Naive thymus-derived CD8-positive, alpha-beta T cell (primary cell): Measurements from ENCODE around the gene KDM2B. TPM values are rescaled to one million over a fixed set of nuclear protein-coding genes. Genes with fewer than 3 reads are reported as not detected.
"Not testable (repeated sequence)": the region's sequence is repeated elsewhere in the genome, so short reads cannot be mapped to it uniquely, and the experiment has no call there.

Source experiments
- ATAC-seq, 2 donors: fragments of 150-1000 bp; cut with Tn5 transposase in 1 of 2; sonication (Bioruptor Pico), chemical (Tn5 transposase) in 1 of 2; 1 replicate in 1 of 2; 2 replicates in 1 of 2; pipeline ENCODE4 v1.10.0; 2021; ENCODE audit warnings: mild to moderate bottlenecking in 2 of 2, moderate library complexity in 2 of 2
- POLR2A ChIA-PET: fragments of 350-600 bp; sonication (Branson Sonifier 250); formaldehyde crosslinking; loops from one replicate; lab custom pipeline; 2021; ENCODE audit warnings: antibody characterized with exemption; lab: Charles Lee
- DNase-seq, 10 donors: peaks; one replicate each; pipeline versions ENCODE4 v3.0.0 to v3.0.0-alpha.2; 2020 to 2022
- H3K27ac Mint-ChIP-seq, 10 donors: one replicate each; pipeline ENCODE4 v1.8.0; 2020 to 2022; ENCODE audit warnings: mild to moderate bottlenecking in 10 of 10, mixed read lengths in 10 of 10, moderate library complexity in 4 of 10, inconsistent platforms in 1 of 10
- H3K27me3 Mint-ChIP-seq, 5 donors: one replicate each; pipeline ENCODE4 v1.8.0; 2021 to 2022; ENCODE audit warnings: mixed read lengths in 5 of 5
- H3K36me3 Mint-ChIP-seq, 3 donors: one replicate each; pipeline ENCODE4 v1.8.0; 2020 to 2022; ENCODE audit warnings: mixed read lengths in 3 of 3, mild to moderate bottlenecking in 2 of 3, inconsistent platforms in 1 of 3
- H3K4me1 Mint-ChIP-seq, 4 donors: one replicate each; pipeline ENCODE4 v1.8.0; 2021 to 2022; ENCODE audit warnings: mixed read lengths in 4 of 4
- H3K4me3 Mint-ChIP-seq, 10 donors: one replicate each; pipeline ENCODE4 v1.8.0; 2020 to 2022; ENCODE audit warnings: mild to moderate bottlenecking in 10 of 10, mixed read lengths in 10 of 10, moderate library complexity in 6 of 10, inconsistent platforms in 1 of 10
- H3K9me3 Mint-ChIP-seq, 9 donors: one replicate each; pipeline ENCODE4 v1.8.0; 2020 to 2022; ENCODE audit warnings: mixed read lengths in 9 of 9, mild to moderate bottlenecking in 3 of 9, inconsistent platforms in 1 of 9, moderate library complexity in 1 of 9
- polyA plus RNA-seq, 3 donors: library from polyadenylated mRNA; unstranded; fragments of 300-500 nt; fragmentation: Illumina TruSeq; gene quantifications; one replicate each; pipeline ENCODE4 v1.2.3, GENCODE V29; 2021
- total RNA-seq, 8 experiments: library from RNA in 2 of 8; stranded (reverse) in 2 of 8; gene quantifications; one replicate each; pipeline ENCODE4 v1.2.3 and lab custom pipeline; 2021 to 2026

Gene KDM2B
- total and polyA plus RNA-seq, 5 experiments from 2014 or later, result 13.0 to 95.0 (median 19.4) TPM

DNA sequence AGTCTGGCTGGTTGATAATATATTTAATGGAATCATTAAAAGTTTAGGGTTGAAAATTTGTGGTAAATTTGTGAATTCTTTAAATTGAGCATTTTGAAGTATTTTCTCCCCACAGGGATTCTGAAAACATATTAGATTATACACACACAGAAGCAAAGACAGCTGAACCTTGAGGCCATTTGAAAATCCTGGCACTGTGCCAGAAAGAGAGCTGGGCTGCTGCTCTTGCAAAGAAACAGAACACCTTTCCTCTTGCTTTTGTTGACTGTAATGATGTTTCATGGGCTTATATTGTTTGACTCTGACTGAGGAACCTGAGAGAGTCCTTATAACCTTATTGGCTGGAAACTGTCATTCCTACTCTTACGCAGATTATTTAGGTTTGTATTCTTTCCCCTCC lies 176.1 kb downstream of the KDM2B start:
- DNase-seq (peak in 1 of 10 donors; percentile 9), ATAC-seq (no peak)
- POLR2A ChIA-PET, result no interaction called here
- H3K4me3 Mint-ChIP-seq, result peak overlapping the region in 1 of 10 donors; percentile 36
- H3K27me3 Mint-ChIP-seq, result no peaks in the 10 kb centered on the region
- peaks cover 0 to 62% (median 9%) of the 10 kb centered on the region in 3 donors for H3K36me3 Mint-ChIP-seq
- peaks cover 23 to 48% (median 41%) of the 10 kb centered on the region in 4 donors for H3K4me1 Mint-ChIP-seq
- H3K27ac Mint-ChIP-seq, result peak overlapping the region in 2 of 10 donors; percentile 23 to 35
- no peaks in the 10 kb centered on the region for H3K9me3 Mint-ChIP-seq

DNA sequence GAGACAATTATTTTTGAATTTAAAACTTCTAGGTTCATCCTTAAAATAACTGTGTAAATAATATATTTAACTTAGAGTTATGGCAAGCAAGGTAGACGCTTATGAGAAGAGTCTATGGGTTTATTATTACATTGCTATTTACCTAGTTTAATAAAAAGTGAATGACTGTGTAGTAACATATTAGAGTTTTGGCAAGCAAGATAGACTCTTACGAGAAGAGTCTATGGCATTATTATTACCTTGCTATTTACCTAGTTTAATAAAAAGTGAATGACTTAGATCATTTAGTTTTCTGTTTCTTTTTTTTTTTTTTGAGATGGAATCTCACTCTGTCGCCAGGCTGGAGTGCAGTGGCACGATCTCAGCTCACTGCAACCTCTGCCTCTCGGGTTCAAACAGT lies 177.1 kb downstream of the KDM2B start:
- DNase-seq (no peak), ATAC-seq (no peak)
- Mint-ChIP-seq H3K4me1 (peaks cover 25 to 54% (median 44%) of the 10 kb centered on the region in 4 donors), H3K27ac (peak overlapping the region in 2 of 10 donors; percentile 17 to 40), H3K36me3 (peaks cover 0 to 56% (median 9%) of the 10 kb centered on the region in 3 donors), H3K27me3 (no peaks in the 10 kb centered on the region), H3K4me3 (no peak overlapping the region), H3K9me3 (no peaks in the 10 kb centered on the region)
- POLR2A ChIA-PET, result interaction anchor here (0.7 to 0.9 kb wide), 2 partner anchors 14 to 1795 kb away, joined by 4 read pairs; no protein-coding TSS in a partner anchor

DNA sequence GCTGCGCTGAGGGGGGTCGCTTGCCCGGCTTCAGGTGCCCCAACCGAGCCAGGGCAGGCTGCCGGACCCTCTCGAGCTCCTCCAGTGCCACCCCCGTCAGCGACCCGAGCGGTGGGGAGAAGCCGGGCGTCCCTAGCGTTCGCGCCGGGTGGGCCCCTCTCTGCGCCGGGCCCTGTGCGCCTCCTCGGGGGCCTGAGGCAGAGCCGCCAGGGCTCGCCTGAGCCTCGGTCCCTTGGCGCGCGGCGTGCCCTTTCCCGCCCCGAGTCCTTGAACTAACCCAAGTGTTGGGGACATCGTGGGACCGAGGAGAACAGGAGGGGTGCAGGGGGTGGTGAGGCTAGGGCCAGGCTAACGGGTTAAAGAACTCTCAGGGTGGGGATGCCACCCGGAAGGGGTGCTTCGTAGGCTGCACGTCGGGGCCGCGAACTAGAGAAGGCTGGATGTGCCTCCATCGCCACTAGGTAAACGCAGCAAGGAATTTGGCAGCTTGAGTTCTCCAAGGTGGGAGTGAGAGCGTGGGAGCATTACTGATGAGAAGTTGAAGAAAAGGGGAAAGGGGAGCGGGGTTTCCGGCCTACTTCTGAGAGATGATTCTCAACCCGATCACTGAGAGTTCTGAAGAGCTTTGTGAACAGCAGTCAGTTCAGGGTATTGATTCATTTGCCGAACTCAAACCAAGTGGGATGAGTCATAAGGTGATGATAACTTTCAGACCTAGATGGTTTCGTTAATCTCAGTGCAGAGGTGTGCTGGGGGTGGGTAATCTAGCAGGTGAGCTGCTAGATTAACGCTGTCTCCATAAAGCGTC lies 180.3 kb downstream of the KDM2B start:
- peak; percentile 47 to 49 for ATAC-seq
- peak overlapping the region; percentile 87 to 98 (median 95) for H3K27ac Mint-ChIP-seq
- no peaks in the 10 kb centered on the region for H3K27me3 Mint-ChIP-seq
- peak overlapping the region; percentile 83 to 98 (median 93) for H3K4me3 Mint-ChIP-seq
- POLR2A ChIA-PET, result interaction anchor here (0.6 to 4.3 kb wide), 14 partner anchors 13 to 993 kb away, joined by 3 to 36 read pairs (median 3); partner anchors contain the start of genes ANAPC5 and ORAI1
- H3K4me1 Mint-ChIP-seq, result peaks cover 18 to 52% (median 35%) of the 10 kb centered on the region in 4 donors
- DNase-seq, result peak; percentile 39 to 76 (median 56)
- no peaks in the 10 kb centered on the region for H3K9me3 Mint-ChIP-seq
- peaks cover 0 to 27% (median 6%) of the 10 kb centered on the region in 3 donors for H3K36me3 Mint-ChIP-seq

DNA sequence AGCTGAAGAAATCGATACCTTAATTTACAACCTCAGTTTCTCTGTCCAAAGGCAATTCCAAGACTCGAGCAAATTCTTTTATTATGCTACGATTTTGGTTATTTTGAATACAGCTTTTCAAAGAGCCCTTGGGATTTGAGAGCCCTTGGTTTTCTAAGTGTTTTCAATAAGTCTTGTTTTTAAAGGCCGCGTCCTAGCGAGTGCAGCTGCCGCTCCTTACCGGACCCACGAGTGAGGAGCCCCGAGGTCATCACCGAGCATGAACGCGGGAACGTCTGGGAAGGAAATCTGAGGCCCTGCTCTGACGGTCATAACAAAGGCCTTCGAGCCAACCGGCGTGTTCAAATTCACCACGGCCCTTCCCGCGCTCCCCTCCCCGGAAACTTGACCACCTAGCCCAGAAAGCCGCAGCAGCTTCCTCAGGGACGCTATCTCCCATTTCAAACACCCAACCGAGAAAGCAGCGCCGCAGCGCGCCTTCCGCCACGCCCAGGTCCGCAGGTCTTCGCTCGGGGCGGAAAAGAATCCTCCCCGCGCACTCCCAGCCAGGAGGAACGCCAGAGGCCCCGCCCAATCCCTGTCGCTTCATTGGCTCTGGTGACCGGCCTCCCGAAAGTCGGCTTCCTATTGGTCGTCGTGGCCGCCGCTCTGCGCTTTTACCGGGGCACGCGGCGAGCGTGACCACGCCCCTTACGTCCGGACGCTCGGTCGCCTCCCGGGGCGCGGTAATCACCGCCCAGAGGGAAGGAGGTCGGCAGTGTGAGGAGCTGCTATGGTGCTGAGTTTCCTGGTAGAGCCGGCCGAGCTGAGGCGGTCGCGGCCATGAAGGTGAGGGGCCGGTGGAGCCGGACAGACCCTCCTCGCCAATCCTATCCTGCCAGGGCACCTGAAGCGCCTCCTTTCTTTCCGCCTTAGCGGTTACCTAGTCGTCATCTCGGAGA lies 181.2 kb downstream of the KDM2B start, which contains the start of gene RNF34:
Gene RNF34, plus strand, starts transcription at position 728 of the 941 bp plus-strand sequence. Its CDS starts 95 bp downstream, at position 823.
- no peaks in the 10 kb centered on the region for H3K27me3 Mint-ChIP-seq
- POLR2A ChIA-PET, result interaction anchor here (0.6 to 4.3 kb wide), 11 partner anchors 12 to 994 kb away, joined by 3 to 36 read pairs (median 3); partner anchors contain the start of genes ANAPC5 and ORAI1
- peak within 1 kb of the TSS; percentile 87 to 98 (median 95) for H3K27ac Mint-ChIP-seq
- peaks cover 15 to 47% (median 33%) of the 10 kb centered on the region in 4 donors for H3K4me1 Mint-ChIP-seq
- peak; percentile 89 to 90 for ATAC-seq
- peaks cover 0 to 19% (median 4%) of the 10 kb centered on the region in 3 donors for H3K36me3 Mint-ChIP-seq
- no peaks in the 10 kb centered on the region for H3K9me3 Mint-ChIP-seq
- DNase-seq, result peak; percentile 91 to 99 (median 96)
- peak within 1 kb of the TSS; percentile 83 to 98 (median 93) for H3K4me3 Mint-ChIP-seq

DNA sequence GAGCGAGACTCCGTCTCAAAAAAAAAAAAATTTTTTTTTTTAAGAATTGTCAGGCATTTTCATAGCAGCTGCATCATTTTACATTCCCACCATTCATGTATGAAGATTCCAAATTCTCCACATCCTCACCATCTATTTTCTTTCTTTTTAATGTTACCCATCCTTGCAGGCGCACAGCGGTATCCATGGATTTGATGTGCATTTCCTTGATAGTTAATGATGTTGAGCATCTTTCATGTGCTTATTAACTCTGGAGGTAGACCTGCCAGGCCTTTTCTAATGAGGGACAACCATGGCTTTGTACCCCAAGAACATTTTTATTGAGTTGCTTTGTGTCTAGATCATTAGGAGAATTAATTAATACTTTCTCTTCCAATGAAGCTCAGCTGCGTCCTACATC lies 182.5 kb downstream of the KDM2B start:
- ATAC-seq, result no peak
- H3K9me3 Mint-ChIP-seq, result no peaks in the 10 kb centered on the region
- H3K27ac Mint-ChIP-seq, result peak overlapping the region in 2 of 10 donors; percentile 43 to 95
- H3K4me1 Mint-ChIP-seq, result peaks cover 15 to 37% (median 28%) of the 10 kb centered on the region in 4 donors
- no peaks in the 10 kb centered on the region for H3K27me3 Mint-ChIP-seq
- DNase-seq, result no peak
- H3K4me3 Mint-ChIP-seq, result peak overlapping the region in 6 of 10 donors; percentile 83 to 98 (median 93)
- H3K36me3 Mint-ChIP-seq, result peaks cover 0 to 9% (median 0%) of the 10 kb centered on the region in 3 donors
- POLR2A ChIA-PET, result no interaction called here

DNA sequence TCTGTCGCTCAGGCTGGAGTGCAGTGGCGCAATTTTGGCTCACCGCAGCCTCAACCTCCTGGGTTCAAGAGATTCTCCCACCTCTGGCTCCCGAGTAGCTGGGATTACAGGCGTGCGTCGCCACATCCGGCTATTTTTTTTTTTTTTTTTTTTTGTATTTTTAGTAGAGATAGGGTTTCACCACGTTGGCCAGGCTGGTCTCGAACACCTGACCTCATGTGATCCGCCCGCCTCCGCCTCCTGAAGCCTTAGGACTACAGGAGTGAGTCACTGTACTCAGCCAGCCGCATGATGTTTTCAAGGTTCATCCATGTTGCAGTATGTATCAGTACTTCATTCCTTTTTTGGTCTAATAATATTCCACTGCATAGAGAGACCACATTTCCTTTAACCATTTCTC lies 183.3 kb downstream of the KDM2B start:
- ATAC-seq, result no peak
- H3K9me3 Mint-ChIP-seq, result no peaks in the 10 kb centered on the region
- peaks cover 0 to 3% (median 0%) of the 10 kb centered on the region in 3 donors for H3K36me3 Mint-ChIP-seq
- no peaks in the 10 kb centered on the region for H3K27me3 Mint-ChIP-seq
- no peak for DNase-seq
- H3K4me3 Mint-ChIP-seq, result no peak overlapping the region
- POLR2A ChIA-PET, result interaction anchor here (0.7 kb wide), 1 partner anchor 12 kb away, joined by 3 read pairs; no protein-coding TSS in a partner anchor
- no peak overlapping the region for H3K27ac Mint-ChIP-seq
- peaks cover 11 to 31% (median 22%) of the 10 kb centered on the region in 4 donors for H3K4me1 Mint-ChIP-seq

DNA sequence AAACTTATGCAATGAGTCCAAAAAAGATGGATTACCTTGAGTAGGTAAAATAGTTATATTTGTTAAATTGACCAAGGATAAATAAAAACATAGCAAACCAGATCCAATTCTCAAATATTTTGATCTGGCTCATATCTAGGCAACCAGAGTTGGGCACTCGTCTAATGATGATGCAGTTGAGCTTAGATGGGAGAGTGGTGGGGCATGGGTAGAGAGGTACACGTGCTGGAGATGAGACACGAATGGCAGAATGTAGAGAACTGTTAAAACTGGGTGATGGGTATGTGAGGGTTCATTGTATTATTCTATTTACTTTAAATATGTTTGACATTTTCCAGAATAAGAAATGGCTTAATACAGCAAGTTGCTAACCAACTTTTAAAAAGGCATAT lies 188.5 kb downstream of the KDM2B start:
- ATAC-seq, result no peak
- no peaks in the 10 kb centered on the region for H3K27me3 Mint-ChIP-seq
- POLR2A ChIA-PET, result interaction anchor here (0.5 to 0.6 kb wide), 2 partner anchors 22 to 638 kb away, joined by 3 to 6 read pairs; no protein-coding TSS in a partner anchor
- no peaks in the 10 kb centered on the region for H3K36me3 Mint-ChIP-seq
- H3K9me3 Mint-ChIP-seq, result no peaks in the 10 kb centered on the region
- DNase-seq, result no peak
- H3K4me1 Mint-ChIP-seq, result peaks cover 2 to 10% (median 6%) of the 10 kb centered on the region in 4 donors
- H3K4me3 Mint-ChIP-seq, result no peak overlapping the region
- H3K27ac Mint-ChIP-seq, result peak overlapping the region in 1 of 10 donors; percentile 58

DNA sequence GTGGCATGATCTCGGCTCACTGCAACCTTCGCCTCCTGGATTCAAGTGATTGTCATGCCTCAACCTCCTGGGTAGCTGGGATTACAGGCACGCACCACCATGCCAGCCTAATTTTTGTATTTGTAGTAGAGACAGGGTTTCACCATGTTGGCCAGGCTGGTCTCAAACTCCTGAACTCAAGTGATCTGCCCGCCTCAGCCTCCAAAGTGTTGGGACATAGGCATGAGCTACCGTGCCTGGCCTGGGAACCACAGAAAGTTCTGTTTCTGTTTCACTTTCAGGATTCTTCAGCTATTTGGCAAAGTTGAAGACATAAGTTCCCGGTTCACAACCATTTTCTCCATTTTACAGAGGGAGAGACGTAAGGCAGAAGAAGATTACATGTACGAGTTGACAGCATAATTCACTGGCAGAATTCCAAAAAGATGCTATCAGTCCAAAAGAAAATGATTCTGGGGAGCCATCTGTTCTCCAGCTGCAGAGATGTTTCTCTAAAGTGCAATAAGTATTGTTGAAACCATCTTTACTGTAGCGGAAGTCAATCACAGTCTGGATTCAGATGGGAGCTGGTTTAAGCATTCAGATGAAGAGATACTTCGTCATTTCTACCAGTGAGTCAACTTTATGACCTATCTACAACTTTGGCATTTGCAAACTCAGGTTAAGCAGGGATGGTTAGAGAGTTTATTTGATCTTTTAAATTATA lies 189.1 kb downstream of the KDM2B start:
- POLR2A ChIA-PET, result interaction anchor here (0.6 kb wide), 1 partner anchor 21 kb away, joined by 6 read pairs; no protein-coding TSS in a partner anchor
- H3K27ac Mint-ChIP-seq, result peak overlapping the region in 4 of 10 donors; percentile 11 to 58 (median 41)
- ATAC-seq (no peak), DNase-seq (no peak)
- no peaks in the 10 kb centered on the region for H3K27me3 Mint-ChIP-seq
- H3K9me3 Mint-ChIP-seq, result no peaks in the 10 kb centered on the region
- H3K4me3 Mint-ChIP-seq, result peak overlapping the region in 7 of 10 donors; percentile 2 to 63 (median 21)
- peaks cover 2 to 10% (median 6%) of the 10 kb centered on the region in 4 donors for H3K4me1 Mint-ChIP-seq
- H3K36me3 Mint-ChIP-seq, result no peaks in the 10 kb centered on the region

DNA sequence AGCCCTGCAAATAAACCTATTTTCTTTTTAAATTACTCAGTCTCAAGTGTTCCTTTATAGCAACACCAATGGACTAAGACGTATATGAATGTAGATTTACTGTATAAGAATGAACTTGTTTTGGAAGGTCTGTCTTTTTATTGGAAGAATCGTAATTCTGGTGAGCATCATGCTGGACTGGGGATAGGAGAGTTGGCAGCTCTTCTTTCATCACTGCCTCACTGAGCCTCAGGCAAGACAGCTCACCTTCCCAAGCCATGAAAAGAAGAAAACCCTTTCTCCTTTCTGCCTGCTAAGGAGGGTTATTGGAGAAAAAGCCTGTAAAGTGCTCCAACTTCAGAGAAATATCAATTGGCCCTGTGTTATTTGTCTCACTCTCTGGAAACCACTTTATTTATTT lies 190.0 kb downstream of the KDM2B start:
- no peak overlapping the region for H3K27ac Mint-ChIP-seq
- ATAC-seq, result no peak
- no peaks in the 10 kb centered on the region for H3K27me3 Mint-ChIP-seq
- POLR2A ChIA-PET, result no interaction called here
- no peak for DNase-seq
- H3K4me1 Mint-ChIP-seq, result peaks cover 2 to 10% (median 6%) of the 10 kb centered on the region in 4 donors
- no peaks in the 10 kb centered on the region for H3K36me3 Mint-ChIP-seq
- H3K4me3 Mint-ChIP-seq, result no peak overlapping the region
- no peaks in the 10 kb centered on the region for H3K9me3 Mint-ChIP-seq

DNA sequence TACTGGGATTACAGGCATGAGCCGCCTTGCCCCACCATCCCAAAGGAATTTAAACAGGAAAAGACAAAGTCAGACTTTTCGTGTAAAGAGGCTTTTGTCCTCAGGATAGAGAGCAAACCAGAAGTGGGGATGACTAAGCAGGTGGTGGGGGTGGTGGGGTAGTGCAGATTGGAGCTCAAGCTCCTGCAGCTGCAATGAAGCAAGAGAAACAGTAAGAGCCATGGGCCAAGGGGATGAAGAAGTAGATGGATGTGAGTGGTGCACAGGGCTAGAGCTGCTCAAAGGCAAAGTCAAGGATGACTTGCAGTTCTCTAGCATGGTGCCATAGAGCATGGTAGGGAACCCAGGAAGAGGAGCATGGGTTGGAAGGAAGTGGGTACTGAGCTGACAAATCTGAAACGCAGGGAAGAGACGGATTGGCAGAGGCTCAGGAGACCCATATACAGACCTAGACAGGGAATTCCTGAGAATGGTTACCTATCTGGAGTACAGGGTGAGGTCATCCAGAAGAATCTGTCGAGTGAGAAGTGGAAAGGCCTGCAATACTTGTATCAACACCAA lies 192.3 kb downstream of the KDM2B start:
- DNase-seq (no peak), ATAC-seq (no peak)
- Mint-ChIP-seq H3K9me3 (no peaks in the 10 kb centered on the region), H3K4me1 (peaks cover 2 to 10% (median 6%) of the 10 kb centered on the region in 4 donors), H3K36me3 (no peaks in the 10 kb centered on the region), H3K4me3 (no peak overlapping the region), H3K27me3 (no peaks in the 10 kb centered on the region), H3K27ac (no peak overlapping the region)
- POLR2A ChIA-PET, result interaction anchor here (1.0 kb wide), 1 partner anchor 11 kb away, joined by 4 read pairs; the partner anchor contains the start of gene RNF34

DNA sequence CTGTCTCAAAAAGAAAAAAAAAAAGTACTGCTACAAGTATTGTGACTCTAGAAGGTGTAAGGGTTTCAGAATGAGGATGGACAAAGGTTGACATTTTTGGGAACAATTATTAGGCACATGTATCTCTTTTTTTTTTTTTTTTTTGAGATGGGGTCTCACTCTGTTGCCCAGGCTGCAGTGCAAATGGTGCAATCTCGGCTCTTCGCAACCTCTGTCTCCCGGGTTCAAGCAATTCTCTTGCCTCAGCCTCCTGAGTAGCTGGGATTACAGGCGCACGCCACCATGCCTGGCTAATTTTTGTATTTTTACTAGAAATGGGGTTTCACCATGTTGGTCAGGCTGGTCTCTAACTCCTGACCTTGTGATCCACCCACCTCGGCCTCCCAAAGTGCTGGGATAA lies 195.9 kb downstream of the KDM2B start:
- H3K36me3 Mint-ChIP-seq, H3K9me3 Mint-ChIP-seq, H3K4me3 Mint-ChIP-seq, H3K4me1 Mint-ChIP-seq, ATAC-seq, DNase-seq, H3K27ac Mint-ChIP-seq, H3K27me3 Mint-ChIP-seq: not testable (repeated sequence)
- POLR2A ChIA-PET, result interaction anchor here (0.7 kb wide), 1 partner anchor 38 kb away, joined by 4 read pairs; no protein-coding TSS in a partner anchor
